OCI-LY7 (cell line): ENCODE data around the gene BCL2L15. TPM values are rescaled to one million over a fixed set of nuclear protein-coding genes. Genes with fewer than 3 reads are reported as not detected.
A peak's percentile ranks its signal among the peaks of the same experiment; 100 is the strongest.

Experiments used
- BruUV-seq: library from RNA; stranded (reverse); fragments of 400-500 nt; replicated peaks from 2 replicates; lab custom pipeline; 2021; lab: Mats Ljungman, UMichigan
- CTCF ChIA-PET: fragments of 300-600 bp; sonication (Branson Sonifier 250); formaldehyde crosslinking; loops from one replicate; lab custom pipeline; 2022; ENCODE audit warnings: antibody characterized with exemption; ENCODE audit not compliant: unreplicated experiment; lab: Charles Lee
- POLR2A ChIA-PET: fragments of 300-600 bp; sonication (Branson Sonifier 250); formaldehyde crosslinking; loops from one replicate; lab custom pipeline; 2022; ENCODE audit warnings: antibody characterized with exemption; lab: Charles Lee
- DNase-seq: peaks from one replicate; pipeline ENCODE4 v3.0.0-alpha.2; 2015; ENCODE audit warnings: low spot score
- H2AFZ ChIP-seq: fragments of 200-600 bp; sonication (generic), shearing (Covaris generic); 2 replicates; pipeline ENCODE4 v1.6.1; 2014; ENCODE audit warnings: mild to moderate bottlenecking, antibody characterized with exemption, low read length, moderate library complexity
- H3K27ac ChIP-seq: fragments of 200-600 bp; sonication (generic); 2 replicates; pipeline ENCODE4 v1.5.1; 2014; ENCODE audit warnings: mixed run types, low read depth, mild to moderate bottlenecking, moderate library complexity, low read length, inconsistent platforms; ENCODE audit not compliant: poor library complexity, severe bottlenecking
- H3K36me3 ChIP-seq: fragments of 200-600 bp; sonication (generic); 2 replicates; pipeline ENCODE4 v1.6.1; 2014; ENCODE audit warnings: mild to moderate bottlenecking, antibody characterized with exemption, low read length, moderate library complexity, mixed read lengths; ENCODE audit not compliant: insufficient read depth
- H3K4me1 ChIP-seq: fragments of 200-600 bp; sonication (generic); 2 replicates; pipeline ENCODE4 v1.5.1; 2014; ENCODE audit warnings: mild to moderate bottlenecking, low read length; ENCODE audit not compliant: insufficient read depth, poor library complexity, severe bottlenecking
- H3K4me2 ChIP-seq: fragments of 200-600 bp; sonication (generic); 2 replicates; pipeline ENCODE4 v1.6.1; 2014; ENCODE audit warnings: mild to moderate bottlenecking, low read length
- H3K4me3 ChIP-seq: fragments of 200-600 bp; sonication (generic); 2 replicates; pipeline ENCODE4 v1.5.1; 2014; ENCODE audit warnings: mild to moderate bottlenecking, low read depth, low read length; ENCODE audit not compliant: poor library complexity, severe bottlenecking
- H3K79me2 ChIP-seq: fragments of 200-600 bp; sonication (generic); 2 replicates; pipeline ENCODE4 v1.6.1; 2016; ENCODE audit warnings: low read depth, mild to moderate bottlenecking, low read length, moderate library complexity, mixed read lengths; ENCODE audit not compliant: insufficient read depth
- H3K9me2 ChIP-seq: fragments of 200-600 bp; sonication (generic); 2 replicates; pipeline ENCODE4 v1.6.1; 2016; ENCODE audit warnings: mild to moderate bottlenecking, low read length, mixed read lengths; ENCODE audit not compliant: insufficient read depth
- H3K9me3 ChIP-seq: fragments of 200-600 bp; sonication (generic); 2 replicates; pipeline ENCODE4 v1.6.1; 2014; ENCODE audit warnings: mild to moderate bottlenecking, mixed run types, low read length, mixed read lengths
- H4K20me1 ChIP-seq: fragments of 200-600 bp; sonication (generic); 2 replicates; pipeline ENCODE4 v1.6.1; 2014; ENCODE audit warnings: mild to moderate bottlenecking, antibody characterized with exemption, low read length, moderate library complexity, mixed read lengths; ENCODE audit not compliant: insufficient read depth
- EZH2phosphoT487 ChIP-seq: fragments of 200-600 bp; sonication (generic); IDR thresholded peaks from 2 replicates; pipeline ENCODE4 v1.6.1; 2018; ENCODE audit warnings: low read depth, borderline replicate concordance, mild to moderate bottlenecking, mixed run types, antibody characterized with exemption, low read length, moderate library complexity, mixed read lengths
- intact Hi-C: fragments of 100-400 bp; cut with micrococcal nuclease; formaldehyde crosslinking; loops from one replicate; pipeline ENCODE4 v1.10.0; 2022; ENCODE audit not compliant: unreplicated experiment
- total RNA-seq, 2 experiments: library from RNA; depleted of rRNA in 1 of 2; stranded (reverse); fragments of >200 nt in 1 of 2; shearing (Covaris generic) in 1 of 2; gene quantifications; 2 replicates each; pipeline ENCODE4 v1.2.3, GENCODE V29; 2014 to 2022
- TF ChIP-seq, protein P1 (sequence below): fragments of 200-600 bp; sonication (generic); conservative IDR thresholded peaks from 2 replicates; pipeline ENCODE4 v1.5.1; 2014; ENCODE audit warnings: mild to moderate bottlenecking, antibody characterized with exemption, low read length, moderate library complexity, mixed read lengths

BCL2L15 gene
- total RNA-seq, 2 experiments from 2014 or later, result 0.82 to 1.1 TPM

DNA sequence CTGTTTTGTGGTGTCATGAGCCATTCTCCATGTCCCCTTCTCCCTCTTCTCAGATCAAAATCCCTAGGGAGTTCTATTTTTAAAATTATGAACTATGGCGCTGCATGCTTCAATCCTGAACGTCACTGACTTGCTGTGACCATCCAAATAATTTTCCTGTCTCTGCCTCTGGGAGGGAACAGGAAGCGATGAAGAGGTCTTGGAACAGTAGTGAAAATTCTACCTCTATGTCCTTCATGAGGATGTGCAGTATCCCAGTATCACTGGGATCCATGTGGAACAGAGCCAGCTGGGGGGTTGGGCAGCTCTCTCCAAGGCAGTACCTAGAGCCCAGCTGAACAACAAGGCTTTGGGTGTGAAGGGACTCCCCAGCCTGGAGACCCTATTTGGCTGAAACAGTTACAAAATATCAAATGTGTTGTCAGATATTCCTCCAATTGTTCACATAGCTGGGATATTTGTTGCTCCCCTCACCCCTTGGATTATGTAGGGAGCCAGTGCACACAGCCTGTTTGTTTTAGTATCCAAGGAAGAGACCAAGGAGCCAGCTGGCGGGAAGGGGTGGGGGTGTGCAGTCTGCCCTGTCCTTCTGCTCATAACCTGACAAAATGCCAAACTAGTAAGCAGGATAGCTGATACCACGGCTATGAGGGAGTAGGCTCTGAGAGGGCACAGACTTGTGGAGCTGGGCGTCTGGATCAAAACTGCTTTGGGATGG, 25.4 kb upstream of the BCL2L15 start:
- intact Hi-C loops, result no loop called here

GRCh38 chr1:113905435-113905861, 18.1 kb upstream of the BCL2L15 start:
- no peaks in the 10 kb centered on the region for H3K9me3 ChIP-seq
- peak overlapping the region; percentile 83 for H3K4me2 ChIP-seq
- H4K20me1 ChIP-seq, result no peaks in the 10 kb centered on the region
- peaks cover 43% of the 10 kb centered on the region for H3K79me2 ChIP-seq
- H3K4me1 ChIP-seq, result peaks cover 27% of the 10 kb centered on the region
- POLR2A ChIA-PET, result interaction anchor here (0.8 to 3.9 kb wide), 6 partner anchors 22 to 46 kb away, joined by 3 to 68 read pairs (median 4); partner anchors contain the start of gene HIPK1
- H3K4me3 ChIP-seq, result peak overlapping the region; percentile 99
- peak; percentile 63 for DNase-seq
- H3K27ac ChIP-seq, result peak overlapping the region; percentile 72
- no TSS peak for BruUV-seq
- H3K9me2 ChIP-seq, result no peaks in the 10 kb centered on the region
- CTCF ChIA-PET, result interaction anchor here (1.1 kb wide), 1 partner anchor 13 kb away, joined by 3 read pairs; no protein-coding TSS in a partner anchor
- peaks cover 60% of the 10 kb centered on the region for H3K36me3 ChIP-seq
- intact Hi-C loops, result loop anchor here (1.0 kb wide), 5 partner anchors 24 to 93 kb away; partner anchors contain the start of genes HIPK1, PTPN22 and RSBN1
- TF ChIP-seq EZH2phosphoT487, result no peak
- TF ChIP-seq, protein P1, sequence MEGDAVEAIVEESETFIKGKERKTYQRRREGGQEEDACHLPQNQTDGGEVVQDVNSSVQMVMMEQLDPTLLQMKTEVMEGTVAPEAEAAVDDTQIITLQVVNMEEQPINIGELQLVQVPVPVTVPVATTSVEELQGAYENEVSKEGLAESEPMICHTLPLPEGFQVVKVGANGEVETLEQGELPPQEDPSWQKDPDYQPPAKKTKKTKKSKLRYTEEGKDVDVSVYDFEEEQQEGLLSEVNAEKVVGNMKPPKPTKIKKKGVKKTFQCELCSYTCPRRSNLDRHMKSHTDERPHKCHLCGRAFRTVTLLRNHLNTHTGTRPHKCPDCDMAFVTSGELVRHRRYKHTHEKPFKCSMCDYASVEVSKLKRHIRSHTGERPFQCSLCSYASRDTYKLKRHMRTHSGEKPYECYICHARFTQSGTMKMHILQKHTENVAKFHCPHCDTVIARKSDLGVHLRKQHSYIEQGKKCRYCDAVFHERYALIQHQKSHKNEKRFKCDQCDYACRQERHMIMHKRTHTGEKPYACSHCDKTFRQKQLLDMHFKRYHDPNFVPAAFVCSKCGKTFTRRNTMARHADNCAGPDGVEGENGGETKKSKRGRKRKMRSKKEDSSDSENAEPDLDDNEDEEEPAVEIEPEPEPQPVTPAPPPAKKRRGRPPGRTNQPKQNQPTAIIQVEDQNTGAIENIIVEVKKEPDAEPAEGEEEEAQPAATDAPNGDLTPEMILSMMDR, result peak; percentile 26; the same call in 1 of the 2 replicates
- peak overlapping the region; percentile 98 for H2AFZ ChIP-seq

More for the DNA sequence above, 25.4 kb upstream of the BCL2L15 start:
- POLR2A ChIA-PET, result interaction anchor here (0.5 to 1.6 kb wide), 4 partner anchors 15 to 151 kb away, joined by 3 to 11 read pairs (median 4); no protein-coding TSS in a partner anchor
- TF ChIP-seq, protein P1, result no peak
- no peak for TF ChIP-seq EZH2phosphoT487
- Histone ChIP-seq H3K9me2 (no peaks in the 10 kb centered on the region), H4K20me1 (no peaks in the 10 kb centered on the region), H2AFZ (no peak overlapping the region), H3K4me1 (peaks cover 2% of the 10 kb centered on the region), H3K27ac (no peak overlapping the region), H3K9me3 (no peaks in the 10 kb centered on the region), H3K4me3 (no peak overlapping the region), H3K4me2 (no peak overlapping the region), H3K79me2 (0 out of 2 replicates have a peak, but pooled peaks cover 10% of the 10 kb centered on the region), H3K36me3 (peaks cover 83% of the 10 kb centered on the region)
- BruUV-seq, result no TSS peak
- no peak for DNase-seq
- CTCF ChIA-PET, result interaction anchor here (0.5 kb wide), 1 partner anchor 153 kb away, joined by 3 read pairs; the partner anchor contains the start of gene PHTF1
